NOMO-1 (cell line): ENCODE measurements around the gene CCDC88B.

ENCODE experiments used
- DNase-seq, 2 experiments: peaks; one replicate each; lab custom pipeline; 2025; ENCODE audit not compliant: unreplicated experiment in 2 of 2; lab: John Stamatoyannopoulos, UW

Gene CCDC88B

GRCh38 chr11:64357904-64358535 is 18.0 kb downstream of the CCDC88B start:
- DNase-seq: peak in 1 of 2 experiments; percentile 4

- DNase-seq: no peak
Observed at GRCh38 chr11:64358536-64358906, 18.5 kb downstream of the CCDC88B start.

- DNase-seq: peak; percentile 34 to 54
Observed at GRCh38 chr11:64358907-64359711, 19.1 kb downstream of the CCDC88B start, which contains the start of gene RPS6KA4. TSS of gene RPS6KA4 (plus strand) at chr11:64359162. CDS start at chr11:64359236, 74 bp downstream.

GRCh38 chr11:64359712-64360445 is 19.9 kb downstream of the CCDC88B start:
- peak; percentile 65 to 79 for DNase-seq

GRCh38 chr11:64360448-64360921 is 20.5 kb downstream of the CCDC88B start:
- peak; percentile 22 to 45 for DNase-seq

GRCh38 chr11:64361659-64362058 is 21.7 kb downstream of the CCDC88B start:
- DNase-seq: no peak

GRCh38 chr11:64362339-64362738 is 22.3 kb downstream of the CCDC88B start:
- no peak for DNase-seq

GRCh38 chr11:64364435-64364834 is 24.4 kb downstream of the CCDC88B start:
- no peak for DNase-seq

GRCh38 chr11:64364911-64365310 is 24.9 kb downstream of the CCDC88B start:
- no peak for DNase-seq

- DNase-seq: no peak
Observed at GRCh38 chr11:64366751-64367150, 26.7 kb downstream of the CCDC88B start.

- no peak for DNase-seq
Observed at GRCh38 chr11:64367931-64368672, 28.1 kb downstream of the CCDC88B start.

- no peak for DNase-seq
Observed at GRCh38 chr11:64368673-64369074, 28.7 kb downstream of the CCDC88B start.

GRCh38 chr11:64369440-64370421 is 29.7 kb downstream of the CCDC88B start:
- no peak for DNase-seq

- no peak for DNase-seq
Observed at GRCh38 chr11:64371201-64371600, 31.2 kb downstream of the CCDC88B start.

- DNase-seq: no peak
Observed at GRCh38 chr11:64372021-64372420, 32.0 kb downstream of the CCDC88B start.

GRCh38 chr11:64372802-64373597 is 33.0 kb downstream of the CCDC88B start:
- DNase-seq: peak; percentile 54 to 60

- DNase-seq: peak; percentile 57 to 76
Observed at GRCh38 chr11:64373598-64373974, 33.6 kb downstream of the CCDC88B start.

- no peak for DNase-seq
Observed at GRCh38 chr11:64376071-64376470, 36.1 kb downstream of the CCDC88B start.
